ENCODE results near the gene ZNF75A. TPM values are rescaled to one million over a fixed set of nuclear protein-coding genes. Genes with fewer than 3 reads are reported as not detected.

The ZNF75A gene
- total RNA-seq, 1 experiment from 2014 or later = 10.3 TPM

- ATAC-seq (no peak), DNase-seq (ENCODE audit: low read depth, low spot score) (no peak)
- intact Hi-C loops (cut with micrococcal nuclease) = no loop called here
- Histone ChIP-seq H3K4me1 (ENCODE audit: control insufficient read depth in 1 of 2, insufficient read depth in 2 of 2, low read length in 2 of 2) (peaks cover 0 to 5% of the 10 kb centered on the region in 2 experiments; a peak in 1 of 4 replicates), H3K27me3 (ENCODE audit: insufficient read depth, low read length) (no peaks in the 10 kb centered on the region), H3K4me3 (replicated peaks in 1 of 2; ENCODE audit: low read depth in 1 of 2, low read length in 2 of 2) (no peak within 1 kb of the TSS), H3K9ac (ENCODE audit: low read length) (no peak within 1 kb of the TSS), H3K9me3 (ENCODE audit: control insufficient read depth in 1 of 2, insufficient read depth in 1 of 2, low read depth in 1 of 2, low read length in 2 of 2) (no peaks in the 10 kb centered on the region), H3K79me2 (ENCODE audit: insufficient read depth, low read length) (no peaks in the 10 kb centered on the region), H3K9me2 (ENCODE audit: insufficient read depth) (no peaks in the 10 kb centered on the region), H3K27ac (ENCODE audit: low read depth, low read length) (no peak within 1 kb of the TSS), H3K36me3 (ENCODE audit: control insufficient read depth in 1 of 2, insufficient read depth in 2 of 2, low read length in 2 of 2) (no peaks in the 10 kb centered on the region), H3K4me2 (ENCODE audit: low read length) (no peak within 1 kb of the TSS), H2AFZ (ENCODE audit: low read depth, low read length, poor library complexity, severe bottlenecking) (no peak within 1 kb of the TSS), H4K20me1 (ENCODE audit: insufficient read depth) (no peaks in the 10 kb centered on the region)
- ChIA-PET CTCF (no interaction called here), POLR2A (no interaction called here), RAD21 (ENCODE audit: low non-redundant PET in 1 of 2, low total read pairs in 2 of 2, uncharacterized antibody in 2 of 2, unreplicated experiment in 2 of 2) (no interaction called here)
- TF ChIP-seq POLR2AphosphoS5 (IDR thresholded peaks at IDR 0.05; ENCODE audit: low read depth, low read length) (no peak), YY1 (IDR thresholded peaks at IDR 0.05; ENCODE audit: extremely low read depth, insufficient replicate concordance, low read depth, low read length) (no peak), ZNF274 (IDR thresholded peaks at IDR 0.05; ENCODE audit: low read depth, low read length) (no peak), RAD21 (IDR thresholded peaks at IDR 0.05; ENCODE audit: low read depth) (no peak), FOSL1 (IDR thresholded peaks at IDR 0.05; ENCODE audit: low read depth) (no peak), SP1 (IDR thresholded peaks at IDR 0.05; ENCODE audit: low read depth) (no peak), TCF7L2 (IDR thresholded peaks at IDR 0.05; ENCODE audit: borderline replicate concordance, extremely low read depth, insufficient read depth, insufficient read length) (no peak), EZH2phosphoT487 (IDR thresholded peaks at IDR 0.05; ENCODE audit: borderline replicate concordance) (no peak), CBX3 (IDR thresholded peaks at IDR 0.05; ENCODE audit: low read depth) (no peak), EGR1 (IDR thresholded peaks at IDR 0.05; ENCODE audit: low read depth) (no peak), MAX (IDR thresholded peaks at IDR 0.05) (no peak)
- BruUV-seq (replicated peaks) = no TSS peak
Measured at GRCh38 chr16:3256146-3256865, 49.0 kb upstream of the ZNF75A start, which contains the start of gene MEFV. MEFV (minus strand) TSS chr16:3256633; CDS start chr16:3256587, 46 bp downstream.
